GM12873 (cell line): Measurements from ENCODE around the gene RGS4.

Experiments
- CTCF ChIP-seq: IDR thresholded peaks from 2 replicates; pipeline ENCODE4 v1.5.1; 2012; ENCODE audit warnings: low read depth, mild to moderate bottlenecking, moderate library complexity, low read length, control low read depth; ENCODE audit not compliant: insufficient read depth; ENCODE audit errors: missing control alignments

Gene RGS4

GRCh38 chr1:163055531-163055930 is 13.6 kb upstream of the RGS4 start:
- TF ChIP-seq CTCF, result no peak

GRCh38 chr1:163056831-163057230 is 12.3 kb upstream of the RGS4 start:
- TF ChIP-seq CTCF, result no peak

DNA sequence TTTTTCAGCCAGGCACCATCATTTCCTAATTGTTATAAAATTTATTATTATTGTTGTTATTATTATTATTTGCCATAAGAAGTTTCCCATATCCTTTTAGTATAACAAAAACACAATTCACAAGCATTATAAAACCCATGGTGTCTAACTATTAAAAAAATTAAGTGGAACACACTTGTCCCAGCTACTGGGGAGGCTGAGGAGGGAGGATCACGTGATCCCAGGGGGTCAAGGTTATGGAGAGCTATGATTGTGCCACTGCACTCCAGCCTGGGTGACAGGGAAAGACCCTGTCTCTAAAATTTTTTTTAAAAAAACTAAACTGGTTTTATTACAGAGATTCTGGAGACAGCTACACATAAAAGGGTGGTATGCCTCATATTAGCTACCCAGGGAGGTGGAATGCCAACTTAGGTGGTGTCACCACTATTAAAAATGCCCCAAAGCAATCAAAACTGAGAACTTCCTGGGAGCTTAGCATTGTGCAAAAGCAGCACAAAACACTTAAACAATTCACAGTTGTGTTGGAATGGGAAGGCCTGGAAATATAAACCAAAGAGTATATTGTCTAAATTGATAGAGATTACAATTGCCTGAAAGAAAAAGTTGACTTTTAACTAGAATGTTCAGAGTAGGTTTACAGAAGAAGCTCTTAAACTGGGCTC is 8.7 kb upstream of the RGS4 start:
- TF ChIP-seq CTCF, result no peak

GRCh38 chr1:163063143-163063542 is 6.0 kb upstream of the RGS4 start:
- no peak for TF ChIP-seq CTCF

DNA sequence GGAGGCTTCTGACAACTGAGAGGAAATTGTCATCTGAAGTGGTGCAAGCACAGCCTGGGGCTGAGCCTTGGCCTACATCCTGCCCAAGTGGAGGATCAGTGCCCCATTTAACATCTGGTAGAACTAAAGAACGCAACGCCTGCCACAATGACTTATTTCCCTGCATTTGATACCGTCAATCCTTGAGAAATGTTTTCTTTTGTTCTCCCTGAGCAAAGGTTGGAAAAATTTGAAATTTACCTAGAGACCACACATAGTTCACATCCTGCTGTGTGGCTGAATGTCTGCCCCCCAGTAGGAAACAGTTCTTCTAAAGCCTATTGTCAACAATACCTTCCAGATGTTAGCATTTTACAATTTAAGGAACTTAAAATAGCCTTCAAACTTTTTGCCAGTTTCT is 5.6 kb upstream of the RGS4 start:
- no peak for TF ChIP-seq CTCF

DNA sequence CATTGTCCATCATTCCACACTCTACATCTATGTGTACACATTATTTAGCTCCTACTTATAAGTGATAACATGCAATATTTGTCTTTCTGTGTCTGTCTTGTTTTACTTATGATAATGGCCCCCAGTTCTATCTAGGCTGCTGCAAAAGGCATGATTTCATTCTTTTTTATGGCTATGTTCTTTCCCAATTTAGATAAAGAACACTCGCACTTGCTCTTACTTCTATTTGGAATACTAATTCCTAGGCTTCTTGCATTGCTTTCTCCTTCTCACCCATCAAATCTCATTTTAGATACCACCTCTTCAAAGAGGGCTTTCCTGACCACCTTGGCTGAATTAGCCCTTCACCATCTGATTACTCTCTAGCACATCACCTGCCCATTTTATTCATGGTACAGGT is 3.0 kb upstream of the RGS4 start:
- no peak for TF ChIP-seq CTCF

DNA sequence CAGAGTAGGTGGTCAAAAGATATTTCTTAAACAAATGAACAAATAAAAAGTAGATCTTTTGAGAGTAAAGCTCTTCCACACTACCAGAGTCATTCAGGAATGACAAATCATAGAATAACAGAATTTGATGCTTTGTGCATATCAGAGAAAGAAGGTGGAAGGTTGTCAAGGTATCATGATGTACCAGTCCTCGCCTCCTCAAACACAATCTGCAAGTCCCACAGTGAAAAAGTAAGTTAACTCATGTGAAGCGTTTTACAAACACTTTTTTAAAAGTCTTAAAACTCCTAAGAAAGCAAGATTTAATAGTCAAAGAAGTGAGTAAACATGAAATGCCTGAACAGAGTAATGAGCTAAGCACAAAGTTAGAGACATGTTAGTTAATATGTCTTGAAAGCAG is 2.5 kb upstream of the RGS4 start:
- TF ChIP-seq CTCF, result no peak

DNA sequence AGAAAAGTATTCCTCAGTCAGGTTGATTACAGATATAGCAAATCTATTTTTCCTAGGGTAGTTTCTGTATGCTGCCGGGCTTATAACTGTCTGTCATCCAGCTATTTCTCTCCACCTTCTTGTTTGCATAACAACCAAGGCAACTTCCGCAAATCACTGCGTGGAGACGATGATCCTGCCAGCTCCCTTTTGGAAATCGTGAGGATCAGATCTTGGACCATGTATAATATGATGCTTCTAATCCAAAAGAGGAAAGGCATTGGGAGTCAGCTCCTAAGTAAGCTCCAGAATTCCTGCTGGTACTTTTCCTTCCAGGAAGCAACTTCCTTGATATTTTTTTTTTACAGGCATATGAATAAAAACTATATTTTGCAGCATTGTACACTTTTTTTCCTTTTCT is 445 bp upstream of the RGS4 start:
- no peak for TF ChIP-seq CTCF
